Astrocyte (in vitro differentiated cells and primary cell): Measurements from ENCODE around the gene RNF26. TPM values are rescaled to one million over a fixed set of nuclear protein-coding genes. Genes with fewer than 3 reads are reported as not detected.

Experiments
- DNase-seq: peaks from one replicate; pipeline ENCODE4 v3.0.0-alpha.2; 2010; ENCODE audit warnings: low read depth
- FAIRE-seq: peaks from 2 replicates; lab custom pipeline; 2011; peaks lifted over from hg19 to GRCh38; lab: Jason Lieb, UNC
- H2AFZ ChIP-seq: 2 replicates; pipeline ENCODE4 v1.6.0; 2012; ENCODE audit warnings: low read depth, low read length, inconsistent platforms
- H3K27ac ChIP-seq: 2 replicates; pipeline ENCODE4 v1.5.1; 2011; ENCODE audit warnings: low read depth, low read length, inconsistent platforms
- H3K27me3 ChIP-seq: 2 replicates; pipeline ENCODE4 v1.6.0; 2011; ENCODE audit warnings: low read length, inconsistent platforms; ENCODE audit not compliant: insufficient read depth
- H3K36me3 ChIP-seq: 2 replicates; pipeline ENCODE4 v1.5.1; 2011; ENCODE audit warnings: low read length, inconsistent platforms; ENCODE audit not compliant: insufficient read depth
- H3K4me1 ChIP-seq: 2 replicates; pipeline ENCODE4 v1.5.1; 2011; ENCODE audit warnings: low read length, inconsistent platforms; ENCODE audit not compliant: insufficient read depth
- H3K4me2 ChIP-seq: 2 replicates; pipeline ENCODE4 v1.6.0; 2012; ENCODE audit warnings: low read length, inconsistent platforms
- H3K4me3 ChIP-seq: 2 replicates; pipeline ENCODE4 v1.5.1; 2011; ENCODE audit warnings: low read depth, mild to moderate bottlenecking, low read length, inconsistent platforms; ENCODE audit not compliant: insufficient read depth
- H3K79me2 ChIP-seq: 2 replicates; pipeline ENCODE4 v1.6.0; 2012; ENCODE audit warnings: mild to moderate bottlenecking, low read length, inconsistent platforms; ENCODE audit not compliant: insufficient read depth
- H3K9ac ChIP-seq: 2 replicates; pipeline ENCODE4 v1.6.0; 2012; ENCODE audit warnings: mild to moderate bottlenecking, low read length, inconsistent platforms
- H3K9me3 ChIP-seq: 2 replicates; pipeline ENCODE4 v1.5.1; 2012; ENCODE audit warnings: low read depth, mild to moderate bottlenecking, low read length, inconsistent platforms; ENCODE audit not compliant: insufficient read depth
- H4K20me1 ChIP-seq: 2 replicates; pipeline ENCODE4 v1.6.0; 2012; ENCODE audit warnings: low read length, inconsistent platforms; ENCODE audit not compliant: insufficient read depth
- H3K27ac Mint-ChIP-seq: one replicate; pipeline ENCODE4 v1.8.0; 2021; ENCODE audit warnings: mild to moderate bottlenecking, mixed read lengths; ENCODE audit not compliant: unreplicated experiment
- H3K27me3 Mint-ChIP-seq: one replicate; pipeline ENCODE4 v1.8.0; 2021; ENCODE audit warnings: low read depth, mixed read lengths; ENCODE audit not compliant: unreplicated experiment
- H3K36me3 Mint-ChIP-seq: one replicate; pipeline ENCODE4 v1.8.0; 2021; ENCODE audit warnings: low read depth, mixed read lengths; ENCODE audit not compliant: unreplicated experiment
- H3K4me1 Mint-ChIP-seq: one replicate; pipeline ENCODE4 v1.8.0; 2021; ENCODE audit warnings: low read depth, mixed read lengths; ENCODE audit not compliant: unreplicated experiment
- H3K4me3 Mint-ChIP-seq: one replicate; pipeline ENCODE4 v1.8.0; 2021; ENCODE audit warnings: mild to moderate bottlenecking, moderate library complexity, mixed read lengths; ENCODE audit not compliant: unreplicated experiment
- H3K9me3 Mint-ChIP-seq: one replicate; pipeline ENCODE4 v1.8.0; 2021; ENCODE audit warnings: mild to moderate bottlenecking, mixed read lengths; ENCODE audit not compliant: unreplicated experiment
- CTCF ChIP-seq: IDR thresholded peaks from 2 replicates; pipeline ENCODE4 v1.5.1; 2011; ENCODE audit warnings: low read depth, mild to moderate bottlenecking, inconsistent platforms, low read length, moderate library complexity; ENCODE audit not compliant: insufficient read depth
- EZH2 ChIP-seq: IDR thresholded peaks from 2 replicates; pipeline ENCODE4 v1.6.1; 2012; ENCODE audit warnings: mild to moderate bottlenecking, low read length, inconsistent platforms; ENCODE audit not compliant: insufficient read depth
- total RNA-seq: library from RNA; stranded (reverse); gene quantifications from 2 replicates; pipeline ENCODE4 v1.2.1, GENCODE V29; 2021

The RNF26 gene
- total RNA-seq, 1 donor from 2014 or later, result 31.8 TPM

GRCh38 chr11:119305556-119306372 is 28.6 kb upstream of the RNF26 start:
- no peaks in the 10 kb centered on the region for H3K27me3 ChIP-seq
- H3K4me1 ChIP-seq, result no peaks in the 10 kb centered on the region
- no peak overlapping the region for H3K27ac ChIP-seq
- DNase-seq (no peak), FAIRE-seq (no peak)
- H3K36me3 ChIP-seq, result peaks cover 20% of the 10 kb centered on the region
- H3K4me2 ChIP-seq, result no peak overlapping the region
- no peak overlapping the region for H3K4me3 ChIP-seq
- H2AFZ ChIP-seq, result no peak overlapping the region
- Mint-ChIP-seq H3K36me3 (peaks cover 30% of the 10 kb centered on the region), H3K27ac (peak overlapping the region; percentile 42), H3K4me3 (no peak overlapping the region), H3K4me1 (peaks cover 10% of the 10 kb centered on the region), H3K27me3 (no peaks in the 10 kb centered on the region), H3K9me3 (no peaks in the 10 kb centered on the region)
- H3K9me3 ChIP-seq, result no peaks in the 10 kb centered on the region
- H3K9ac ChIP-seq, result no peak overlapping the region
- TF ChIP-seq EZH2 (no peak), CTCF (no peak)
- H3K79me2 ChIP-seq, result no peaks in the 10 kb centered on the region
- H4K20me1 ChIP-seq, result peaks cover 6% of the 10 kb centered on the region

GRCh38 chr11:119306373-119306890 is 27.9 kb upstream of the RNF26 start:
- peak overlapping the region; percentile 75 for H3K27ac Mint-ChIP-seq
- Histone ChIP-seq H3K36me3 (peaks cover 13% of the 10 kb centered on the region), H3K4me2 (no peak overlapping the region), H3K9me3 (no peaks in the 10 kb centered on the region), H3K27ac (no peak overlapping the region), H3K4me1 (no peaks in the 10 kb centered on the region), H4K20me1 (peaks cover 6% of the 10 kb centered on the region), H3K9ac (no peak overlapping the region), H3K27me3 (no peaks in the 10 kb centered on the region), H2AFZ (no peak overlapping the region), H3K4me3 (no peak overlapping the region), H3K79me2 (no peaks in the 10 kb centered on the region)
- DNase-seq, result no peak
- FAIRE-seq, result no peak
- peaks cover 23% of the 10 kb centered on the region for H3K36me3 Mint-ChIP-seq
- peaks cover 10% of the 10 kb centered on the region for H3K4me1 Mint-ChIP-seq
- H3K27me3 Mint-ChIP-seq, result no peaks in the 10 kb centered on the region
- no peak overlapping the region for H3K4me3 Mint-ChIP-seq
- TF ChIP-seq EZH2 (no peak), CTCF (no peak)
- no peaks in the 10 kb centered on the region for H3K9me3 Mint-ChIP-seq

- TF ChIP-seq CTCF (no peak), EZH2 (no peak)
- Histone ChIP-seq H3K79me2 (no peaks in the 10 kb centered on the region), H3K4me2 (no peak overlapping the region), H4K20me1 (peaks cover 6% of the 10 kb centered on the region), H3K27ac (no peak overlapping the region), H3K9me3 (no peaks in the 10 kb centered on the region), H2AFZ (no peak overlapping the region), H3K36me3 (peaks cover 12% of the 10 kb centered on the region), H3K4me3 (no peak overlapping the region), H3K9ac (no peak overlapping the region), H3K27me3 (no peaks in the 10 kb centered on the region), H3K4me1 (no peaks in the 10 kb centered on the region)
- Mint-ChIP-seq H3K9me3 (no peaks in the 10 kb centered on the region), H3K27me3 (no peaks in the 10 kb centered on the region), H3K27ac (peak overlapping the region; percentile 34), H3K4me3 (no peak overlapping the region), H3K36me3 (peaks cover 17% of the 10 kb centered on the region), H3K4me1 (peaks cover 10% of the 10 kb centered on the region)
- no peak for DNase-seq
- no peak for FAIRE-seq
Observed at GRCh38 chr11:119307219-119307618, 27.1 kb upstream of the RNF26 start.
